NCI-H2196 treated with DMSO at 0.1 percent for 48 hours (cell line): ENCODE data around the gene LRRC8E.
"Not testable (repeated sequence)": the region's sequence is repeated elsewhere in the genome, so short reads cannot be mapped to it uniquely, and the experiment has no call there.

Experiments
- DNase-seq: peaks from one replicate; lab custom pipeline; 2025; ENCODE audit not compliant: unreplicated experiment; lab: John Stamatoyannopoulos, UW

Gene LRRC8E

GRCh38 chr19:7883796-7884570 lies 4.3 kb upstream of the LRRC8E start:
- DNase-seq: no peak

- DNase-seq: no peak
Observed at GRCh38 chr19:7885818-7886217, 2.5 kb upstream of the LRRC8E start.

DNA sequence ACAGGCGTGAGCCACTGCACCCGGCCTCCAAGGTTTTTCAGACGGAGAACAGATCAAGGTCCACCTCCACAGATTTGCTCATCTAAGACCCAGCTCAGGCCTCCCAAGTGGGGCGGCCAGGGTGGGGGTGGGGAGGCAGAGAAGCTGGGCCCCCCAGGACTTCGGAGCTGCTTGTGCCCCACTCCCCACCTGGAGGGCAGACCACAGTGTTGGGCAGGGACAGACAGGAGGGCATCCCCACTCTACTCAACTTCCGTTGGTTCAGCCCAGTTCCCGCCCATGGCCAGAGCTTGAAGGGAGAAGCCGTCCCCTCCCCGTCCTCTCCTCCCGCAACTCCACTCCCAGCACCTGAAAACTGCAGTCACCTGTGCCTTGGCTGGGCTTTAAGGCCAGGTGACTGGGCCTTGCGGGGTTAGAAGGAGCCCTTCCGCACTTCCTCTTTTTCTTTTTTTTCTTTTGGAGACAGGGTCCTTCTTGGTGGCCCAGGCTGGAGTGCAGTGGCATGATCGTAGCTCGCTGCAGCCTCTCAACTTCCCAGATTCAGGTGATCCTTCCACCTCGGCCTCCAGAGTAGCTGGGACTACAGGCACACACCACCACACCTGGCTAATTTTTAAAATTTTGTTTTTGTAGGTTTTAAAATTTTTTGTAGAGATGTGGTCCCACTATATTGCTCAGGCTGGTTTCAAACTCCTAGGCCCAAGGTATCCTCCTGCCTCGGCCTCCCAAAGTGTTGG lies 734 bp upstream of the LRRC8E start:
- no peak for DNase-seq

GRCh38 chr19:7888826-7889217 lies 512 bp downstream of the LRRC8E start:
- no peak for DNase-seq

GRCh38 chr19:7893362-7894101 lies 5.2 kb downstream of the LRRC8E start:
- not testable (repeated sequence) for DNase-seq

DNA sequence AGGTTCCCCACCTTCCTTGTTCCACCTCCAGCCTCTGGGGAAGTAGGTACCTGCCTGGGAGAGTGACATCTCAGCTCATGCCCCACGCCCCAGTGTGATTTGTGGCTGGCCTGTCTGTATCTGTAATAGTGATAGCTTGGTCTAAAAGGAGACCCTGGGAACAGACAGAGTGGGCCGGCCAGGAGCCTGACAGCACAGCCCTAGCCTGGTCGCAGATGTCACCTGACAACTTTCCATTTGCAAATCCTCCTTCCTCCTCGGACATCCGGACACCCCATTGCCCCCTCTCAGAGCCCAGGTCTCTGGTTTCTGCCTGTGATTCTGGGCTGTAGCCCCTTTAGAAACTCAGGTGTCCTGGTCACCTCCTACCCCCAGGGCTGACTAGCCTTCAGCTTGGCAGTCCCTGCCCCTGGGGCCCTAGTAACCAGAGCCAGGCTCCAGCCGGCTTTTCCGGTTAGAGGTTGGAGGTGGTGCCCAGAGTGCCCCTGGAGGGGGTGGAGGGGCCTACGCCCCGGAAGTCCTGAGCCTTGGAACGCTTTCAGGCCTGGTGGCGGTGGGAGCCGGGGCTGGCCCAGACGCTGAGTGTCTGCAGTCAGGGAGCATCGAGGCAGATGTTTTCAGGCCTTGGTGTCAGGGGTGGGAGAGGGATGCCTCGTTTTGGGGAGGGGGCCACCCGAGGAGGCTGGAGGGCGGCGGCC lies 6.5 kb downstream of the LRRC8E start:
- no peak for DNase-seq

- DNase-seq: no peak
Observed at GRCh38 chr19:7895565-7895964, 7.3 kb downstream of the LRRC8E start.

DNA sequence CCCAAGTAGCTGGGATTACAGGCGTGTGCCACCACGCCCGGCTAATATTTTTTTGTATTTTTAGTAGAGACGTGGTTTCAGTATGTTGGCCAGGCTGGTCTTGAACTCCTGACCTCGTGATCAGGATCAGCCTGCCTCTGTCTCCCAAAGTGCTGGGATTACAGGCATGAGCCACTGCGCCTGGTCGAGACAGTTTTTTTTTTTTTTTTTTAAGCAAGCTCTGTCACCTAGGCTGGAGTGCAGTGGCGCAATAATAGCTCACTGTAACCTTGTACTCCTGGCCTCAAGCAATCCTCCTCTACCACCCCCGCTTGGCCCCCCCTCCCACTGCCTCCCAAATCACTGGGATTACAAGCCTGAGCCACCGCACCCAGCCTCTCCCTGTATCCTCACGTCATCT lies 9.0 kb downstream of the LRRC8E start:
- no peak for DNase-seq

GRCh38 chr19:7898967-7899366 lies 10.7 kb downstream of the LRRC8E start:
- no peak for DNase-seq

GRCh38 chr19:7899751-7900378 lies 11.6 kb downstream of the LRRC8E start:
- DNase-seq: no peak

- no peak for DNase-seq
Observed at GRCh38 chr19:7900401-7900870, 12.1 kb downstream of the LRRC8E start.

DNA sequence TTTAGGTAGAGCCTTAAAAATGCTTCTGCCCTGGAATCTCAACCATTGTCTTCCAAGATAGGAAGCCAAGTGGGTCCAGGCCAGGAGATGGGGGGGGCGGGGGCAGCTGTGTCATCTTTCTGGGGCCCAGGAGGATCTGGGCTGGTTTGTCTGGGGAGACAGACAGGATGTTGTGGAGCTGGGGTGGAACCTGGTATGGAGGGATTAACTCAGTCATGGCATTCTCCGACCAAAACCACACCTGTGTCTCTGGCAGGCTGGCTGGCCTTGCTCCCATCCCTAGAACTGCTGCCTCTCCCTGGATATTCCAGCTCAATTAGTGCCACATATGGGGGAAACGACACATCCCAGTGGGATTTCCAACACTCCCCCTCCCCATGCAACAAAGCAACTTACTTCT lies 12.6 kb downstream of the LRRC8E start:
- DNase-seq: no peak

DNA sequence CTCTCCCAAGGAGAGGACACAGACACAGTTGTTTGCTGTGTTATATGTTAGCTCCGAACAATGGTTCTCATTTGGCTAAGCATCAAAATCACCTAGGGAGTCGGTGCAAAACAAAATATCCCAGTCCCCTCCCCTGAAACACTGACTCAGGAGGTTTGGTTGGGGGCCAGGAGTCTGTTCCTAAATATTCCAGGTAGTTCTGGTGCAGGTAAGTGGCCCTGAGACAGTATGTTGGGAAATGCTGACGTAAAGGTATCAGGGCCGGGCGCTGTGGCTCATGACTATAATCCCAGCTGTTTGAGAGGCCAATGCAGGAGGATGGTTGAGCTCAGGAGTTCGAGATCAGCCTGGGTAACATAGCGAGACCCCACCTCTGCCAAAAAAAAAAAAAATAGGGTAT lies 13.0 kb downstream of the LRRC8E start:
- DNase-seq: no peak

DNA sequence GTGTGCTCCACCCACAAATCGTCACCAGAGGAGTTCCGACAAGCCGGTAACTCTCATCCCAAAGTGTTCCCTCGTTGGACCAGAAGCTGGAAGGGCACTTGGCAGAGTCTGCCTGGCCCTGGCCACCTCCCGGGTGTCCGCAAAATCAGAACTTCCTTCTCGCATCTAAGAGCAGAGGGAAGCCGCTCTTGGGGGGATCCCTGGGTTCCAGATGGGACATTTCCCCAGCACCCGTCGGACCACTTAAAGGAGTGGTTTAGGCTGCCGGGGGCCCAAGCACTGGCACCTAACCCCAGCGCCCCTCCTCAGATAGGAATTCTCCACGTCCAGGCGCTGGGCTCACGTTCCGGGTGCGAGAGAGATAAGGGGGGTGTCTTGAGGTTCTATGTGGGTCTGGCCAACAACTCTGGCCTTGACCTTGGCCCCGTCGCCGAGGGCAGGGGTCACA lies 14.5 kb downstream of the LRRC8E start:
- DNase-seq: no peak

DNA sequence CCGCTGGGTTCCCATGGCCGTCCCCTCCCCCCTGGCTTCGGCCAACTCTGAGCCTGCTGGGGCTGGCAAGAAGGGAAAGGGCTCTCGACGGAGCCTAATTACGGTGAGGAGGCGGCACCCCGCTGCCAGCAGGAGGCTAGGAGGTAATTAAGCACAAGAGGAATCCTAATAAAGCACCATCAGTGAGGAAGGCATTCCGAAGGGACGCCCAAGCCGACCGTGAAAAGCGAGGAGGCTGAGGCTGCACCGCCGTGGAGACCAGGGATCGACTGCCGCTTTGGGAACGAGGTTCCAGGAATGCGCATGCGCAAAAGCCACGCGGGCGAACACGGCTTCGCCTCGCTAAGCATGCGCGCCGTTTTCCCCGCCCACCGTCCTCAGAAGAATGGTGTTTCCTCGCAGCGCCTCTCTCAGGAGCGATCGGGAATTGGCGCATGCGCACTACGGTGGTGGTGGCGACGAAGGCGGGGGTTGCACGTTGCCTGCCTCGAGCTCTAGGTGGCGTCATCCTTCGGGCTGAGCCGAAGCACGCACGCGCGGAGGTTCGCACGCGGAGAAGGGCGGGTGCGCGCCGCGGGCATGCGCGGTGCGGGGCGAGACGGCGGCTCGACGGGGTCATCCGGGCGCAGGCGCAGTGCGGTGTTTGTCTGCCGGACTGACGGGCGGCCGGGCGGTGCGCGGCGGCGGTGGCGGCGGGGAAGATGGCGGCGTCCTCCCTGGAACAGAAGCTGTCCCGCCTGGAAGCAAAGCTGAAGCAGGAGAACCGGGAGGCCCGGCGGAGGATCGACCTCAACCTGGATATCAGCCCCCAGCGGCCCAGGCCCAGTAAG lies 15.1 kb downstream of the LRRC8E start, which contains the start of gene MAP2K7:
TSS of gene MAP2K7 (plus strand) at position 634 of the 830 bp plus-strand sequence. CDS start at position 702, 68 bp downstream.
- peak; percentile 98 for DNase-seq

DNA sequence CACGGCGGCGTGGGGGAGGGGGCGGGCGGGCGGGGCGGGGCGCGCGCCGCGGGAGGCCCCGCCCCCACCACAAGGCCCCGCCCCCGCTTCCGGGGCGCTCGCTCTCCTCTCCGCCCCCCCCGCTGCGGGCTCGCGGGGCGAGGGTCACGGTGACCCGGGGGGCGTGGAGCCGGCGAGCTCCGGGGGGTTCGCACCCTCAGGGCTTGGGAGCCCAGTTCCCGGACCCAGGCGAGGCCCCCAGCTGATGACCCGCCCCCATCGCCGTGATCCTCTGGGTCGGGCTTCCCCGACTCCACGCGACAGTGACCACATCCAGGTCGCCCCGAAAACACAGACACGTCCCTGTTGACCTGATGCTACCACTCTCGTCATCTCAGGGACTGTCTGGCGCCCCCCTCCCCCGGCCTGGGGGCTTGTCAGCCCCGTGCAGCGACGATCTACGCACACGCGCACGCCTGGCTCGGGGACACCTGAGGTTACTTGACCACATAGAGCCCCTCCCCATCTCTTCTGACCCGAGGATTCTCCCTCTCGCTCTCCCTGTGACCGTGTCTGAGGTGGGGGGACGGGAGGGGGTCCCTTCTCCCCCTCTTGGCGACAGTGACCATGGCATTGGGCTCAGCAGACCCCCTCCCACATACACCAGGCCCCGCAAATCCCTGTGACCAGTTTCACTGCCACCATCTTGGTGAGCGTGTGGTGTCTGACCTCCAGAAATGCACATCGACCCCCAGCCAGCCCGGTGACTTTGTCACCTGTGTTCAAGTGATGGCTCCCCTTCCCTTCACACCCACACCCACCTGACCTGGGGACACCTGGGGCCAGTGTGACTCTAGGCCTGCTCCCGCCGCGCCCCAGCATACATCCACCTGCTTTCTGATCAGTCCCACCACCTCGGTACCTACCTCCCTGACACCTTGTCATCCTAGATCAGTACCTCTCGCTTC lies 16.0 kb downstream of the LRRC8E start:
- DNase-seq: no peak

DNA sequence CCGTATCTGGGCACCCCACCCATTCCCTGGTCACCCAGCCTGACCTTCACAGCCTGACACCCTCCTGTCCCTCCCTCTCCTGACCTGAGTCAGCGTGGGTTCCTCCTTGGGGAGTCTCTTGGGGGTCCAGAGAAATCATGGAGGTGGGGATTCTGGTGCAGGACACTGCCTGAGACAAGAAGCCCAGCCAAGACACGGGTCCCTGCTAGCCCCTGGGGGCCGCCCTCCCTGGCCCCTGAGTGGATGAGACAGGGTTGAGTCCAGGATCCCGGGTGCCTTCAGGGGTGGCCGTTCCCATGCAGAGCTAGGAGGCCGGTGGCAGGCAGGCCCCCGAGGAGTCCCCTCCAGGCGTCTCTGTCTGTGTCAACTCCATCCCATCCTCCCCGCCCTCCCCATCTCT lies 17.0 kb downstream of the LRRC8E start:
- no peak for DNase-seq

DNA sequence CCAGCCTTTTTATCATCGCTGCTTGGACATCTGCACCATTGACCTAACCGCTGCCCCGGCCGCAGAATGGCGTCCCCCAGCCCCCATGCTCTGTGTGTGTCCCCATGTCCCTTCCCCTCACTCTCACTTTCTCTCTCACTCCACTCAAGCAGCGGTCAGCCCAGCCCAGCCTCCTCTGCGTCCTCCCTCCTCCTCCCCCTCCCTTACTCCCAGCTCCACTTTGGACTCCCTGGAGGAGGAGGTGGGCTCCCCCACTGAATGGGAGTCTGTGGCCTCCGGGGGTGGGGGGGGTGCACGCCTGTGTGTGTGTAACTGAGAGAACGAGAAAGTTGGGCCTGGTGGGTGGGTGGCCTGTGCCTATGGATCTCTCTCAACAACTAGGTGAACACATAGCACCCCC lies 17.5 kb downstream of the LRRC8E start:
- DNase-seq: no peak
